ENCODE results near the gene CXCL17. TPM values are rescaled to one million over a fixed set of nuclear protein-coding genes. Genes with fewer than 3 reads are reported as not detected.

The CXCL17 gene
- total and polyA plus RNA-seq, 12 donors: 0.27 to 0.50 (median 0.31) TPM; not detected in 8

DNA sequence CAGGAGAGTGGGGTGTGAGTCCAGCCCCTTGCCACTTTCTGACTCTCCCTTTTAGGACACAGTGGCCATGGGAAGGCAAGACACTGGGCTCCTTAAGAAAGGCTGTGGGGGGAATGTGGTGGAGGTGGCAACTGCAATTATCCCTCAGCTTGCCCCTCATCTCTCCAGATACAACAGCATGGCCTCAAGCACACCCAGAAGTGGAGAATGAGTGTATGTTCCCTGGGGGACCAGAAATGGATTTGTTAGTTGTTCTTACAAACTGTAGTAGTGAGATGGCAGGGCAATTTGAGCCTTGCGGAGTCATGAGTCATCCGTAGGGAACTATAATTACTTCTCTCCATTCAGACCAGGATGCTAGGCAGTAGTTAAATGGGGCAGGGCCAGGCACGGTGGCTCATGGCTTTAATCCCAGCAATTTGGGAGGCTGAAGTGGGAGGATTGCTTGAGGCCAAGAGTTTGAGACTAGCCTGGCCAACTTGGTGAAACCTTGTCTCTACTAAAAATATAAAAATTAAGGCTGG, 25.6 kb upstream of the CXCL17 start:
- no peaks in the 10 kb centered on the region for H3K9me3 ChIP-seq (replicated peaks in 1 of 3)
- H3K36me3 ChIP-seq (replicated peaks in 1 of 2): no peaks in the 10 kb centered on the region
- peak overlapping the region in 2 of 5 donors; percentile 41 to 74 for H3K27ac ChIP-seq
- intact Hi-C loops (cut with DNase I): no loop called here
- DNase-seq: peak in 4 of 7 donors; percentile 24 to 50 (median 42)
- no peaks in the 10 kb centered on the region for H3K27me3 ChIP-seq
- peaks cover 0 to 43% of the 10 kb centered on the region in 2 donors for H3K4me1 ChIP-seq (replicated peaks in 1 of 2)
- no peak for TF ChIP-seq POLR2A (IDR thresholded peaks at IDR 0.05)
- TF ChIP-seq, protein P1, sequence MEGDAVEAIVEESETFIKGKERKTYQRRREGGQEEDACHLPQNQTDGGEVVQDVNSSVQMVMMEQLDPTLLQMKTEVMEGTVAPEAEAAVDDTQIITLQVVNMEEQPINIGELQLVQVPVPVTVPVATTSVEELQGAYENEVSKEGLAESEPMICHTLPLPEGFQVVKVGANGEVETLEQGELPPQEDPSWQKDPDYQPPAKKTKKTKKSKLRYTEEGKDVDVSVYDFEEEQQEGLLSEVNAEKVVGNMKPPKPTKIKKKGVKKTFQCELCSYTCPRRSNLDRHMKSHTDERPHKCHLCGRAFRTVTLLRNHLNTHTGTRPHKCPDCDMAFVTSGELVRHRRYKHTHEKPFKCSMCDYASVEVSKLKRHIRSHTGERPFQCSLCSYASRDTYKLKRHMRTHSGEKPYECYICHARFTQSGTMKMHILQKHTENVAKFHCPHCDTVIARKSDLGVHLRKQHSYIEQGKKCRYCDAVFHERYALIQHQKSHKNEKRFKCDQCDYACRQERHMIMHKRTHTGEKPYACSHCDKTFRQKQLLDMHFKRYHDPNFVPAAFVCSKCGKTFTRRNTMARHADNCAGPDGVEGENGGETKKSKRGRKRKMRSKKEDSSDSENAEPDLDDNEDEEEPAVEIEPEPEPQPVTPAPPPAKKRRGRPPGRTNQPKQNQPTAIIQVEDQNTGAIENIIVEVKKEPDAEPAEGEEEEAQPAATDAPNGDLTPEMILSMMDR (IDR thresholded peaks at IDR 0.05): no peak
- 32 to 40% (median 37%) methylated on average over 3 of the region's 3 CpGs for WGBS, 4 donors
- H3K4me3 ChIP-seq: no peak overlapping the region

DNA sequence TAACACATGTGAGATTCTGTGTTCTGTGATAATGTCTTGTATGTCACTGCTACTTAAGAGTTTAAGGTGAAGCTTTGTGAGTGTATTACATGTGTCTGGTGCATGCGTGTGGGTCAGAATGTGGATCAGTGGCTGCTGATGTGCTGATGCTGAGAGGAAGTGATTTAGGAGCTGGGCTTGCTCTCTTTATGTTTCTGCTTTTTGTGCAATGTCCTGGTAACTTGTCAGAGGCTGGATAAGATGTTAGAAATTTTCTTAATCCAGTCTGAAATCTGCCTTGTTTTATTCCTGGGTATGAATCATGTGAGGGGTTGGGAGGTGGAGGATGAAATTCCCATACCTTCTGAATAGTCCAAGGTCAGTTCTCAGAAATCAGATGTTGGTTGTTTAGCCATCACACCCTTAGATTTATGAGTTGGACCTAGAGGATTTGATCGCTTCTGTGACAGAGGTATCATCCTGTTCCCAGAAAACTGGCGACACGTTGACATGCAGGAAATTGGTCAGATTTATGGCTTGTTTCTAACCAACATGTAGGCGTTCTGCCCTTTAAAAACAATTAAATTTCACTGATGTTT, 24.5 kb upstream of the CXCL17 start:
- 15 to 21% (median 20%) methylated on average over 5 of the region's 5 CpGs for WGBS, 4 donors
- H3K4me3 ChIP-seq: no peak overlapping the region
- TF ChIP-seq, protein P1 (IDR thresholded peaks at IDR 0.05): no peak
- TF ChIP-seq POLR2A (IDR thresholded peaks at IDR 0.05): no peak
- peak overlapping the region in 2 of 5 donors; percentile 59 to 80 for H3K27ac ChIP-seq
- H3K9me3 ChIP-seq (replicated peaks in 1 of 3): no peaks in the 10 kb centered on the region
- DNase-seq: peak in 2 of 7 donors; percentile 29 to 62
- intact Hi-C loops (cut with DNase I): no loop called here
- H3K27me3 ChIP-seq: no peaks in the 10 kb centered on the region
- no peaks in the 10 kb centered on the region for H3K36me3 ChIP-seq (replicated peaks in 1 of 2)
- peaks cover 0 to 43% of the 10 kb centered on the region in 2 donors for H3K4me1 ChIP-seq (replicated peaks in 1 of 2)

DNA sequence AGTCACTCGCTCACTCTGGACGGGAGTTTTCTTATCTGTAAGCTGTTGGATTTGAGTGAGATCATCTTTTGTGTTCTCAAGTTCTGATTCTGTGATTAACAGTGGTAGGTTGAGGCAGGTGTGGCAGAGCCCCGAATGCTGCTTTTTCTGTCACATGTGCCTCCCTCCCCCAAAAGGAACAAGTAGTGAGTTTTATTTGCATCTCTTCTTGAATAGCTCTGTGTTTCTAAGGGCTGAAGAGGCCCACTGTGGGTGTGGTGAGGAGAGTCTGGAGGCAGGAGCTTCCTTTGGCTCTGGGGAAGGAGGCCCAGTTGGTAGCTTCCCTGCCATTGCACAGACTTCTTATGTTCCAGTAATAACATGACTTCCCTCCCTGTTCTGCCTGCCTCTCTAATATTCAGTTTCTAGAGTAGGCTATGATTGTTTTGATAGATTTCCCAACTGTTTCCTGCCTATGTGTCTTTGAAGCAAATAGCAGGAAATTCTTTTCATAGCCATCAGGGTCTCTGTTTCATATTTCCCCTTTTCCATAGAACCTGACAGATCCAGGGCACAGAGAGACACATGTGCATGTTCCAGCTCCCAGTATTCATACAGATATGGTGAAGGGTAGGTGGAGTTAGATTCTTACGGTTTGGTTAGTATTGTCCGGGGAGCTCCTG, 23.9 kb upstream of the CXCL17 start:
- Histone ChIP-seq H3K27ac (peak overlapping the region in 2 of 5 donors; percentile 59 to 80), H3K9me3 (replicated peaks in 1 of 3) (no peaks in the 10 kb centered on the region), H3K36me3 (replicated peaks in 1 of 2) (no peaks in the 10 kb centered on the region), H3K4me3 (no peak overlapping the region), H3K27me3 (no peaks in the 10 kb centered on the region), H3K4me1 (replicated peaks in 1 of 2) (peaks cover 0 to 43% of the 10 kb centered on the region in 2 donors)
- WGBS, 4 donors: 51 to 61% (median 56%) methylated on average over 5 of the region's 5 CpGs
- TF ChIP-seq POLR2A (IDR thresholded peaks at IDR 0.05): no peak
- TF ChIP-seq, protein P1 (IDR thresholded peaks at IDR 0.05): no peak
- DNase-seq: peak in 1 of 7 donors; percentile 8
- intact Hi-C loops (cut with DNase I): no loop called here

DNA sequence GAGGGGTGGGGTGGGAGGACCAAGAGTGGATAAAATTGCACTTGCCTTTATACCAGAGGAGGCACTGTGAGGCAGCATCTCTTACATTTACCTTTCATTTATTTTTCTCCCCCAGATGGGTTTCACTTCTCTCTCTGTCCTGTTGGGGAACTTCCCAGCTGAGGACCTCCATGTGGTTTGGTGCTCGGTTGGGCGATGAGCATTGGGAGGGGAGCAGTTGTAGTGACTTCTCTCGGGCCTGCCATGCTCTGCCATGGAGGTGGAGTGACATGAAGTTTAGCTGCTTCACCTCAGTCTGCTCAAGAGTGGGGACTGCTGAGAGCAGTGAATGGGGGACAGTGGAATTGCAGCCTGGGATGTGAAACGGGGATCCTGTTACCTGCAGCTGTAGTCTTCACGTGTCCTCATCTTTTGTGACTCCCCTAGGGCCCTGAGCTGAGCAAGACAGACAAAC, 23.1 kb upstream of the CXCL17 start:
- 83 to 97% (median 90%) methylated on average over 5 of the region's 5 CpGs for WGBS, 4 donors
- Histone ChIP-seq H3K9me3 (replicated peaks in 1 of 3) (no peaks in the 10 kb centered on the region), H3K4me3 (no peak overlapping the region), H3K36me3 (replicated peaks in 1 of 2) (no peaks in the 10 kb centered on the region), H3K27ac (peak overlapping the region in 2 of 5 donors; percentile 59 to 80), H3K27me3 (no peaks in the 10 kb centered on the region), H3K4me1 (replicated peaks in 1 of 2) (peaks cover 0 to 43% of the 10 kb centered on the region in 2 donors)
- no peak for DNase-seq
- TF ChIP-seq, protein P1 (IDR thresholded peaks at IDR 0.05): no peak
- no peak for TF ChIP-seq POLR2A (IDR thresholded peaks at IDR 0.05)
- intact Hi-C loops (cut with DNase I): no loop called here
